ENCODE data around the gene MICU1.

Gene MICU1

GRCh38 chr10:72622271-72622670 is 3.6 kb downstream of the MICU1 start:
- no peak for TF ChIP-seq RAD21 (IDR thresholded peaks at IDR 0.05; ENCODE audit: low read depth)
- no peak for TF ChIP-seq EGR1 (IDR thresholded peaks at IDR 0.05)
- TF ChIP-seq REST (IDR thresholded peaks at IDR 0.05; ENCODE audit: low read depth): no peak
- no peak for TF ChIP-seq CREB1 (IDR thresholded peaks at IDR 0.05; ENCODE audit: low read depth)
- no peak for TF ChIP-seq TAF1 (IDR thresholded peaks at IDR 0.05; ENCODE audit: low read depth)
- TF ChIP-seq CEBPB (IDR thresholded peaks at IDR 0.05): no peak
- no peak for TF ChIP-seq ZBTB7A (IDR thresholded peaks at IDR 0.05; ENCODE audit: low read depth)
- no peak for TF ChIP-seq YY1 (IDR thresholded peaks at IDR 0.05; ENCODE audit: low read depth)
- TF ChIP-seq FOXM1 (IDR thresholded peaks at IDR 0.05; ENCODE audit: borderline replicate concordance, low read depth): no peak
- TF ChIP-seq TEAD4 (IDR thresholded peaks at IDR 0.05): no peak
- TF ChIP-seq TCF12 (IDR thresholded peaks at IDR 0.05; ENCODE audit: low read depth): no peak
- TF ChIP-seq, protein P1, sequence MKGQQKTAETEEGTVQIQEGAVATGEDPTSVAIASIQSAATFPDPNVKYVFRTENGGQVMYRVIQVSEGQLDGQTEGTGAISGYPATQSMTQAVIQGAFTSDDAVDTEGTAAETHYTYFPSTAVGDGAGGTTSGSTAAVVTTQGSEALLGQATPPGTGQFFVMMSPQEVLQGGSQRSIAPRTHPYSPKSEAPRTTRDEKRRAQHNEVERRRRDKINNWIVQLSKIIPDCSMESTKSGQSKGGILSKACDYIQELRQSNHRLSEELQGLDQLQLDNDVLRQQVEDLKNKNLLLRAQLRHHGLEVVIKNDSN (IDR thresholded peaks at IDR 0.05): no peak

GRCh38 chr10:72616716-72617115 is 9.2 kb downstream of the MICU1 start:
- TF ChIP-seq, protein P1 (IDR thresholded peaks at IDR 0.05): no peak
- TF ChIP-seq ZBTB7A (IDR thresholded peaks at IDR 0.05; ENCODE audit: low read depth) (no peak), REST (IDR thresholded peaks at IDR 0.05; ENCODE audit: low read depth) (no peak), EP300 (IDR thresholded peaks at IDR 0.05; ENCODE audit: borderline replicate concordance) (no peak), NFIC (IDR thresholded peaks at IDR 0.05) (no peak), FOXM1 (IDR thresholded peaks at IDR 0.05; ENCODE audit: borderline replicate concordance, low read depth) (no peak), EGR1 (IDR thresholded peaks at IDR 0.05) (no peak), TAF1 (IDR thresholded peaks at IDR 0.05; ENCODE audit: low read depth) (no peak), TEAD4 (IDR thresholded peaks at IDR 0.05) (no peak), YY1 (IDR thresholded peaks at IDR 0.05; ENCODE audit: low read depth) (no peak), CREB1 (IDR thresholded peaks at IDR 0.05; ENCODE audit: low read depth) (no peak), CEBPB (IDR thresholded peaks at IDR 0.05) (no peak)

GRCh38 chr10:72615970-72616369 is 9.9 kb downstream of the MICU1 start:
- TF ChIP-seq NFIC (IDR thresholded peaks at IDR 0.05): 0 out of 2 replicates have a peak, but pooled peaks have one; percentile 12
- no peak for TF ChIP-seq FOXM1 (IDR thresholded peaks at IDR 0.05; ENCODE audit: borderline replicate concordance, low read depth)
- no peak for TF ChIP-seq EGR1 (IDR thresholded peaks at IDR 0.05)
- TF ChIP-seq REST (IDR thresholded peaks at IDR 0.05; ENCODE audit: low read depth): no peak
- TF ChIP-seq YY1 (IDR thresholded peaks at IDR 0.05; ENCODE audit: low read depth): no peak
- no peak for TF ChIP-seq RAD21 (IDR thresholded peaks at IDR 0.05; ENCODE audit: low read depth)
- no peak for TF ChIP-seq CEBPB (IDR thresholded peaks at IDR 0.05)

DNA sequence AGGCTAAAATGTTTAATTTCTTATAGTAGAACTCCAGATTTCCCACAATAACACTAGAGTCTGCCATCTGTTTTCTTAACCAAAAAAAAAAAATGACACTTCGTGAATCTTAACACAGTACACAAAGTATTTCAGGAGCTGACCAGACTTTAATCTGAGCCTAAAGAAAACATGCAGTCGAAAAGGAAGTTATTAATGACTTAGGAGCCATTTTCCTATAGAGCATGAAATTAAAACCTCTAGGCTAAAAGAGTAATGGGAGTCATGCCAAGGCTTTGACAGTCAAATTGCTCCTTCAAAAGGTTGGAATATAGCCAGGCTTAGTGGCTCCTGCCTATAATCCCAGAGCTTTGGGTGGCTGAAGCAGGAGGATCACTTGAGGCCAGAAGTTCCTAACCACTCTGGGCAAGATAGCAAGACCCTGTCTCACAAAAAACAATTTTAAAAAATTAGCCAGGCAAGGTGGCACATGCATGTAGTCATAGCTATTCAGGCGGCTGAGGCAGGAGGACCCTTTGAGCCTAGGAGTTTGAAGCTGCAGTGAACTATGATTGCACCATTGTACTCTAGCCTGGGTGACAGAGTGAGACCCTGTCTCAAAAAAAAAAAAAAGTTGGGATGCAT is 13.6 kb downstream of the MICU1 start:
- TF ChIP-seq, protein P2, sequence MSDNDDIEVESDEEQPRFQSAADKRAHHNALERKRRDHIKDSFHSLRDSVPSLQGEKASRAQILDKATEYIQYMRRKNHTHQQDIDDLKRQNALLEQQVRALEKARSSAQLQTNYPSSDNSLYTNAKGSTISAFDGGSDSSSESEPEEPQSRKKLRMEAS (IDR thresholded peaks at IDR 0.05): peak; percentile 22; the same call in 1 of the 2 replicates
- TF ChIP-seq NFIC (IDR thresholded peaks at IDR 0.05): peak; percentile 85
- 0 out of 2 replicates have a peak, but pooled peaks have one; percentile 30 for TF ChIP-seq TCF12 (IDR thresholded peaks at IDR 0.05; ENCODE audit: low read depth)
- no peak for TF ChIP-seq TAF1 (IDR thresholded peaks at IDR 0.05; ENCODE audit: low read depth)
- TF ChIP-seq ZBTB7A (IDR thresholded peaks at IDR 0.05; ENCODE audit: low read depth): no peak

DNA sequence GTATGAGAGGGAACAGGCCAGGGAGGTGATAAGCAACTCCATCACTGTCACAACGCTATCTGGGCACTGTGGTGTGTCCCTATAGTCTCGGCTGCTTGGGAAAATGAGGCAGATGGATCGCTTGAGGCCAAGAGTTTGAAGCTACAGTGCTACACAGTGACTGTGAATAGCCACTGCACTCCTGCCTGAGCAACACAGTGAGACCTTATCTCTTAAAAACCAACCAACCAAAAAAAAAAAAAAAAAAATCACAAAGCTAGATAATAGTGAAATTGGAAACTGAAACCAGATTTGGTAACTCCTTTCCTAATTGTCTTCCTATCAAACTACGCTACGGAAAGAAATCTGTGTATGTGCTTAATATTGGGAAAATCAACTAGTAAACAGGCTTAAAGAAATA is 14.1 kb downstream of the MICU1 start:
- no peak for TF ChIP-seq EGR1 (IDR thresholded peaks at IDR 0.05)
- no peak for TF ChIP-seq YY1 (IDR thresholded peaks at IDR 0.05; ENCODE audit: low read depth)
- TF ChIP-seq TCF12 (IDR thresholded peaks at IDR 0.05; ENCODE audit: low read depth): no peak
- TF ChIP-seq NFIC (IDR thresholded peaks at IDR 0.05): no peak
- no peak for TF ChIP-seq RAD21 (IDR thresholded peaks at IDR 0.05; ENCODE audit: low read depth)
- no peak for TF ChIP-seq CREB1 (IDR thresholded peaks at IDR 0.05; ENCODE audit: low read depth)
- no peak for TF ChIP-seq REST (IDR thresholded peaks at IDR 0.05; ENCODE audit: low read depth)
- TF ChIP-seq EP300 (IDR thresholded peaks at IDR 0.05; ENCODE audit: borderline replicate concordance): no peak
- no peak for TF ChIP-seq TAF1 (IDR thresholded peaks at IDR 0.05; ENCODE audit: low read depth)
- TF ChIP-seq, protein P1 (IDR thresholded peaks at IDR 0.05): no peak

All from Ishikawa (cell line).